Measurements from ENCODE around the gene NDRG2.

Gene NDRG2

DNA sequence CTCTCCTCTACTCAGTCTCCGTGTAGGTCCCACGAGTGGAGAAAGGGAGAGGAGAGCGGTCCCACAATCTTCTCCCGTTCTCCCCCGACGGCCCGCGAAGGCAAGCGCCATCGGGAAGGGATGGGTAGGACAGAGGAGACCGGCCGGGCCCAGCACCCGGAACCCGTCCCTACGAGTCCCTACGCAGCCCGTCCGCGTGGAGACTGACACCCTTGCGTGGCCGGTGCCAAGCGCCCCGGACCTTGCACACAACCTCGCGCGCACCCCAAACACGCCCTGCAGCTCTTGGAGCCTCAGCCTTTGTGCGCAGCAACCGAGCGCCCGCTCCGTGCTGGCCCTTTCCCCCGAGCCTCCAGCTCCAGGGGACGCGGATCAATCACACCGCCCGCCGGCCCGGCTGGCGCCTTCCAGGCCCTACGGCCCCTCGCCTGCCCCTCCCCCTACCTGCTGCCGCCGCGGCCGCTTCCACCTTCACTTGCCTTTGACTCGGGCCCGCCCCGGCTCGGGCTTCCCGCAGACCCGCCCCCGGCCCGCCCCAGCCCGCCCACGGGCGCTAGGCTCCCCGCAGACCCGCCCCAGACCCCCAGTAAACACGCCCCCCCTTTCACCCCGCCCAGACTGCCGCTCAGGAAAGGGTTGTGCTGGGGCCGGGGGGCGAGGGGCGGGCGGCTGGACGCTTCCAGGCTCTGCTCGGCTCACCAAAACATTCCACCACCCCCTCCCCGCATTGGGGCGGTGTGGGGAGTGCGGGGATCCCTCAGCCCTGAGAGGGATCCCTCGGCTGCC, at the start of gene NDRG2:
Gene NDRG2 (minus strand): TSS at position 477 of the 786 bp plus-strand sequence. CDS start 1,746 bp downstream, outside the sequence.
- DNase-seq = peak; percentile 59 to 71

DNA sequence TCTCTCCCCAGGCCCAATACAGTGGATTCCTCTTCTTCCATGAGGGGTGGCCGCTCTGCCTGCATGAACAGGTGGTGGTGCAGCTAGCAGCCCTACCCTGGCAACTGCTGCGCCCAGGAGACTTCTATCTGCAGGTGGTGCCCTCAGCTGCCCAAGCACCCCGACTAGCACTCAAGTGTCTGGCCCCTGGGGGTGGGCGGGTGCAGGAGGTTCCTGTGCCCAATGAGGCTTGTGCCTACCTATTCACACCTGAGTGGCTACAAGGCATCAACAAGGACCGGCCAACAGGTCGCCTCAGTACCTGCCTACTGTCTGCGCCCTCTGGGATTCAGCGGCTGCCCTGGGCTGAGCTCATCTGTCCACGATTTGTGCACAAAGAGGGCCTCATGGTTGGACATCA, 49.1 kb upstream of the NDRG2 start:
- DNase-seq = no peak

DNA sequence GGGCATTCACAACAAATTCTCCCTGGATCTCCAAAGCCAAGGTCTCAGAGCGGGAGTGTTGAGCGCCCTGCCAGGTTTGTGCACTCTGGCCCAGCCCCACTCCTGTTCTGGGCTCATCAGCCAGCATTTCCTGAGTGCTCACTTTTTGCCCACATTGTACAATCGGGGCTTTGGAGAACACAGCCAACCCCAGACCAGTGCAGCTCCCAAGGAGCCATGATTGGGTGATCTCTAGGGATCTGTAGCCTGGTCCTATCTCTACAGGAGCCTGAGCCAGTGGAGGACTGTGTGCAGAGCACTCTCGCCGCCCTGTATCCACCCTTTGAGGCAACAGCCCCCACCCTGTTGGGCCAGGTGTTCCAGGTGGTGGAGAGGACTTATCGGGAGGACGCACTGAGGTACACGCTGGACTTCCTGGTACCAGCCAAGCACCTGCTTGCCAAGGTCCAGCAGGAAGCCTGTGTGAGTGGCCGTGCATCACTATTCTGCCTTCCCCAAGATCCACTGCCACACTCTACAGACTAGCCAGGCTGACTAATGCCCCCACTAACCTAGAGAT, 48.0 kb upstream of the NDRG2 start:
- DNase-seq = no peak

DNA sequence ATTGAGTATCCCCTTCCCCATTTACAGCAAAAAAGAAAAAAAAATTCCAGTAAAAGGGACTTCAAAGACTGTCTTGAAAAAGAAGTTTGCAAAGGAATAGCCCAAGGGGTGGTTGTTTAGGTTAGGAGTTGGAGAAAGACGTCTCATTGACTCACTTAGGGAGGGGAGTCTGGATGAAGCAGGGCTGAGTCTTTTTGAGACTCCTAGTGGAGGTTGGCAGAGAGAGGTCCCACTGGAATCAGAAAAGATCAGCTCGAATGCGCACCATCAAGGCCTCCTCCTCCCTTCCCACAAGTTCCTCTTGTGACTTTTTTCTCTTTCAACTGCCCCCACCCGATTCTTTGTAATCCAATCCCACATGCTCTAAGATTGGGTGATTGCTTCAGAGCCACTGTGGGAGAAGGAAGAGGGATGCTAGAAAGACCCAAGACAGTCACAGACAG, 47.2 kb upstream of the NDRG2 start:
- no peak for DNase-seq

DNA sequence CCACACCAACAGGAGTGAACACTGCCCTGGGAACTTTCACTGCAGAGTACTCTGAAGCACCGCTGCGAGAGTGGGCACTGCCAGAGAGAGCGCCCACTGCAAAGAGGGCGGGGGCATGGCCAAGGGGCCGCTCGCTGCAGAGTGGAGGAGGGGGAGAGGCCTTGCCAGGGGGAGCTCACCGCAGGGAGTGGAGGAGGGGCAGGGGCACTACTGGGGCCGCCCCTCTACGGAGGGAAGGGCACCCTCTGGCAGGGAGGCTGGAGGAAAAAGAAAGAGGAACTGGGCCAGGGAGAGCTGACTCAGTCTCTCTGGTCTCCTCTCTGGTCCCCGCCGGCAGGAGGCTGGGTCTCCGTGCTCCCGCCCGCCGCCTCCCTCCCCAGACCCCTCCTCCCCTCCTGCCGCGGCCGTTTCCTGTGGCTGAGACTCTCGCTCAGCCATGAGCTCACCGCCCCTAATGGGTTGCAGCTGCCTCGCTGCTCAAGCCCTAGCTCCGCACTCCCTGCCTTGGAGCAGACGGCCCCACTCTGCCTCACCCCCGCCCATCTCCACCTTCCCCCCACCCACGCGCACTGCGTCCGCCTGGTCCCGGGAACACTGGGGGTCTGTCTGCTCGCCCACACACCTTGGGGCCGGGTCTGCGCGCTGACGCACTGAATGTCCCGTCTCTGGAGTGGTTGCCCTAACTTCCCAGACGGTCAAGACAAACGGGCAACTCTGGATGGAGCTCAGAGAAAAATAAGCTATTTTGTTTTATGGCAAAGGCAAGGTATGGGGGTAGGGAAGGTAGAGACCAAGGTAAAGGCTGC, 46.6 kb upstream of the NDRG2 start:
- DNase-seq = peak; percentile 52 to 64

DNA sequence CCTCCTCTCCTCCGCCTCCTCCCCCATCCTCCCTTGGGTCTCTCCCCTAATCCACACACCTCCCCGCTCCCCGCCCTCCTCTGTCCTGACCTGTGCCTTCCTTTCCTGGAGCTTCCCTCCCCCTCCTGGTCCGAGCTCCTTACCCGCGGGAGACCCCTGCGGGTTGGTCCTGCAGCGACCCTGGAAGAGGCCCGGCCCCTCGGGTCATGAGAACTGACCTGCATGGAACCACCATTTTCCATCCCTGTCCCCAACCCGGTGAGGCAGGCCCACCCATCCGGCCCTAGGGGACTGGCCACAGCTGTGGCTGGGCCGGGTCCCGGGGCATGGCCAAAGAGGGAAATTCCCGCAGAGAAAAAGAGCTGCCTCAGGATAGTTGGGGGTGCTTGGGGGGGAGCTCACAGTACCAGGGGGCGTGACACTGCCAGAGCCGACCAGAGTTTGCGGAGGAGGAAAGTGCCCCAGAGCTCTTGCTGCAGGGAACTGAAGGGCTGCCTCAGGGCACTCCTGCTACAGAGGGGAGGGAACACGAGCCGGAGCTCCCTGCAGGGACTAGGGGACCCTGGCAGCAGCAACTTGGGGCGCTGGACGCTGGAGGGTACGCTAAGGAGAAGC, 45.9 kb upstream of the NDRG2 start:
- DNase-seq = peak; percentile 32 to 43

DNA sequence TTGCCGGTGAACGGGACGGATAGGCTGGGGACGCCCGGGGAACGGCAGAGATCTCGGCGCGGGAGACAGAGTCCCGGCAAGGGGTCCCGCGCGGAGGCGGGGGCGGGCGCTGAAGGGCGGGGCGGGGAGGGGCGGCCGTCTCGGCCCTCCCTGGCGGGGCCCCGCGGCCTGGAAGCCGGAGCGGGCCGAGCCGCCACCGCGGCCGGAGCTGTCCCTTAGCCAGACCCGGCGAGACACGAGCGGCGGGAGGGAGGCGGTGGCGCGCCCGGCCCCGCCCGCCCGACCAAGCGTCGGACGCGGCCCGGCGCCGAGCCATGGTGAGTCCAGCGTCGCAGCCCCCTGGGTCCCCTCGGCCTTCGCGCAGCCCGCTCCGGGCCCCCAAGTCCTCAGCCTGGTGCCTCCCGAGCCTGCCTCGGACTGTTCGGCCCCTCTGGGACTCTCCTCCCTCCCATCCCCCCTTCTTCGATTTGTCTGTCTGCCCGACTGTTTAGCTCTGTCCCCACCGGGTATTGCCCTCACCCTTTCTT, 45.3 kb upstream of the NDRG2 start, which contains the start of gene ARHGEF40:
Gene ARHGEF40 (plus strand): TSS at position 222 of the 527 bp plus-strand sequence. CDS start 93 bp downstream, at position 315.
- peak; percentile 33 to 43 for DNase-seq

DNA sequence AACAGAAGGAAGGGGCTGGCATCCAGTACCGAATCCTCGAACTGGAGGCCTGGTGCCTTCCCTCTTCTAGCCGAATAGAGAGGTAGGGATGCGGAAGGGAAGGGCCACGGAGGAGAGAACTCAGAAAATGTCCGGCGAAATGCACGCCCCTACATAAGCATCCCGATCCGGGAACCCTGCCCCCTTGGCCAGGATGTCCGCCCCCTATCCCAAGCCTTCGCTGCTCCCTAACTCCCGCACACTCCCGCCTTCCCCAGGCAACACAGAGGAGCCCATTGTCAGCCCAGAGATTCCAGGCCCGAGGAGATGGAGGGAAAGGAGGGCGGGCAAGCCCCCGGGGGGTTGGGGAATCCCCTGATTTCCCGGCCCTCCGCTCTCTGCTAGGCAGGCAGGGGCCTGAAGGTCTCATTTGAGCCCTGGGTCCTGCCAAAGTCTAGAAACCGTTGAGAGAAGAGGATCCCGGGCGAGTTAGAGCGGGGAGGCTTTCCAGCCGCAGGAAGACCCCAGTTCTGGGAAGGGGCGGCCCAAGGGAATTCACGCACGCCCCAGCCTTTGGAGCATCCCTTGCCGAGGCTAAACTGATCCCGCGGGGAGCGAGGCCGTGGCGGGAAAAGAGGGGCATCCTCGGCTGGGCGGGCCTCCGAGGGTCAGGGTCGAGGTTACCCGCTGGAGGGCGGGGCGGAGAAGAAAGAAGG, 44.7 kb upstream of the NDRG2 start:
- DNase-seq = peak in 1 of 2 experiments; percentile 30

DNA sequence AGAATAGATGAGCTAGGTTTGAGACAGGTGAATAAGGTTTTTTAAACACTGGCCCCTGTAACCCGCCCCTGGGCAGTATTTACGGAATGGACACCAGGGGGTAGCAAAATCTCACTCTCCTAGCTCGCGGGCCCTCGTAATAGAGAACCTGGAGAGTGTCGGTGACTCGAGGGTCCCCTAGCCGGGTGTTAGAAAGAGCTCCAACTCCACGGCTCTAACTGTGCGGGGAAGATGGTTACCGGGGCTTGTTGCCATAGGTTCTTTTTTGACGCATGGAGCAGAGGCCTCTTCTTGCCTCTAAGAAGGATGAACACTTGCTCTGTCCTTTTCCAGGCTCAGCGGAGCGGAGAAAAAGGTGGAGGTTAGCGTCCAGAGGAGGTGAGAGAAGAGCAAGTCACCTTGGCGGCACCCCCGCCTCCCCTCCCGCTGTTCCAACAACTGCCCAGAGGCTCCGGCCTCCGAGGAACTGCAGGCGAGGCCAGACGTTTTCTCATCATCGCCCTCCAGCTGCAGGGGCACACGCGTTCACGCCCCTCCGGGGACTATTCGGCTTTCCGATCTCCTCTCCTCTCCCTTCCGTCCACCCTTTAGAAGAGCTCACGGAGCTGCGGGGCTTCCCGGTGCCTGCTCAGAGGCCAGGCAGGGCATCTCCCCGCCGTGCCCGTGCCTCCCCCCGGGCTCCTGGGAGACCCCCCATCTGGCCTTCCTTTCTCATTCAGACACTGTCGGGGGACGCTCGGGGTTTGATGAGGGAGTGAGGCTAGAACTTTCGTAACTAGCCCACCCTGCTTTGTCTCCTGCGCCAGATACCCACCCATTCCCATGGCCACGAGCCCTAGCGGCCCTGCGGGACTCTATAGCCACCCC, 43.9 kb upstream of the NDRG2 start:
- DNase-seq = peak; percentile 54 to 63

DNA sequence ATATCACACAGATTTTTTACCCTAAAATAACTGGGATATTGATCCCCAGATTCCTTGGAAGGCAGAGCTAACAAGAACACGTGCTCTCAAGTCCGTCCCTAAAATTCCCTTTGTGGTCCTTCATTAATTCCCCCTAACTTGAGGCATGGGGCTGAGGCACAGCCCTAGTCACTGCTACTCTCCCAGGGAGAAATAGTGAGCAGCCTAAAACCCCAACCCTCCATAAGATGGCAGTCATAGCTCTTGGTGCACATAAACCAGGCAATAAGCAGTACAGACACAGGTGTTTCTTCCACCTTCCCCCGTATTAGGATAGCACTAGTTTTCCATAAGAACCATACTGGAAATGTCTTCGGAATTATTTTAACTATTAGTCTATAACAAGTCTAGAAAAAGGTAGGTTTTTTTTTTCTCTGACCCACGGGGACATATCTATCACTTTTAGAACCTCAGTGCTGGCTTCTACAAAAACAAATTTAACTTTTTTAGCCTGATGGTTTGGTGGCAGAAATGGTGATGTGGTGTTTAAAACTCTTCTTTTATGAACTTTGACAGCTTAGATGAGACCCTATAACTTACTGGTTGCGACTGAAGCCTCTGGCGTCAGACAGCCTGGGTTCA, 42.1 kb upstream of the NDRG2 start:
- no peak for DNase-seq

DNA sequence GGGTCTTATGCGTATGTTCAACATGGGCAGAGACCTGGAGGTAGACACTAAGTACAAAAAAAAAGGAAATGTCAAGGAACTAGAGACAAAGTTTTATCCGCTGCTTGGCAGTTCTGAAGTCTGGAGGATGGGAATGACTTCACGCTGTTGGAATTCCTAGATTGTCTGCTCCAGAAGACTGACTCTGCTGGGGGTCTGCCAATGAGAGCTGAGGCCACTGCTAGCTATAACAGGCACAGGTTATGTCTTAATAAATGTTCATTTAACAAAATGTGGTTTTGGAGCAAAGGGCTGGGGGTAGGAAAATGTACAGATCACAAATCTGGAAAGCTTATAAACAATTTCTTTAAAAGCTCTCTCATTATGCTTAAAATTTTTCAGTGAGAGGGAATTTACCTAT, 38.6 kb upstream of the NDRG2 start:
- no peak for DNase-seq

DNA sequence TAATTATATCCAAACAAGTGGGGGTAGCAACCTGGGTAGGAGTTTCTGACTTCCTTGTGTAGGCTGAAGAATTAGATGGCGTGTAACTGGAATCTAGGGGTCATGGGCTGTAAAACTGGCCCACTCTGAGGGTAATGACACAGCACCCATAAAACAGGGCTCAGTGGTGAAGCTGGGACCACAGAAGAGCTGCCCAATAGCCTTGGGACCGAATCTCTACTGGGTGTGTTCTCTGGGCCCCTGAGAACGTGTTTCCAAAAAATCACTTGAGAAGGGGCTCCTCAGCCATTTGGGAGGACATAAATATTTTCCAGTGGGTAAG, 36.4 kb upstream of the NDRG2 start:
- DNase-seq = no peak

DNA sequence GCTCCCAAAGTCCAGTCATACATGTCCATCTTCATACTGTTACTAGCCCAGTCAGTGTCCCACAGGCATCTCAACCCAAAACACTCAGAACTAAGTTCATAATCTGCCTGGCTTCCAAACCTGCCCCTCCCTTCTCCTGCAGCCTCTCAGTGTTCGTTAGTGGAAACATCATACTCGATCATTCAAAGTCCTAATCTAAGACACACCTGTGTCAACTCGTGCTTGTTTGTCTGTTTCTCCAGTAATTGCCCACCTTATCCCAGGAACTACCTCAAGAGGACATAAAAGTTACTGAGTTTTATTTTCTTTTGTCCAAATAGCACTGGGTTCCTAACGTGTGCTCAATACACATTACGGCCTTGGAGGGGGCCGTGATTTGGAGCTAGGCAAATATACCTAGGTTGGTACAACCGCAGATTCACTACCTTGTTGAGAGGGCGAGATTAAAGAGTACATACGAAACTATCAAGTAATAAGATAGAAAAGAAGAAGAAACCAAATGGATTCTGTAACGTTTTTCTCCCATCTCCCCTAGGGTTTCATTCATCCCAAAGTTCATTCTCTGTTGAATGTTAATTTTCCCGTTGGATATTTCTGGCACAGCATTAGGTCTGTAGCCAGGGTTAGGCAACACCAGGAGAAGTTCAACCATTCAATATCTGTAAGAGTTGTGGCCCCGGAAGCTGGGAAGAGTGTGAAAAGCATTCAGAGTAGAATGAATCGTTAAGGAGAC, 35.9 kb upstream of the NDRG2 start:
- no peak for DNase-seq

DNA sequence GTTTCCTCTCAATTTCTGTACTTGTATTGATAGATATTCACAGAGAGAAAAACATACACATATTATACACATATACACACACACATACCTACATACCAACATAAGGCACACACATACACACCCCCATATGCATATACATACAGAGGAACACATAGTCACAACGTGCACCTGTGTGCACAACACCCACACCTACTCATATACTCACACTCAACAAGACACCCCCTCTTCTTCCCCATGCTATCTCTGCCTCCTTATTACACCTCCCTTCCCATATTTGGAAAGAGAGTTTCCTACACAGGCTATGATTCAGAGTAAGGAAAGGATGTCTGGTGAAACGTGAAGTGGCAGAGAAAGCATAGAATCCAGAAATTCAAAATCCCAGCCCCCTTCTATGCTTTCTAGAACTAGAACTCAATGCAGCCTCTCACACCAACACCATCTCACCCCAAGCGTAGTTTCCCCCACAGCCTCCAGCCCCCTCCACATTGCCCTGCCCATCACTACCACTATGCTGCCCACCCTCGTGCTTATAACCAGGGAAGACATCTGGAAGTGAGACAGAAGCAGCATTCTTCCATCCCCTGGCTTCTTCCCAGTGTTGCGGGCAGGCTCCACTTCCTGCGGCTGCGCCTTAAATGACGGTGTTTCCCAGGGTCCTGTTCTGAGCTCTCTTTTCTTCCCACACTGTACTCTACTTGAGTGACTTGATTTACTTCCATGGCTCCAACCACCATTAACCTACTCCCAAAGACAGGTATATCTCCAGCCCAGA, 35.2 kb upstream of the NDRG2 start:
- DNase-seq = no peak

DNA sequence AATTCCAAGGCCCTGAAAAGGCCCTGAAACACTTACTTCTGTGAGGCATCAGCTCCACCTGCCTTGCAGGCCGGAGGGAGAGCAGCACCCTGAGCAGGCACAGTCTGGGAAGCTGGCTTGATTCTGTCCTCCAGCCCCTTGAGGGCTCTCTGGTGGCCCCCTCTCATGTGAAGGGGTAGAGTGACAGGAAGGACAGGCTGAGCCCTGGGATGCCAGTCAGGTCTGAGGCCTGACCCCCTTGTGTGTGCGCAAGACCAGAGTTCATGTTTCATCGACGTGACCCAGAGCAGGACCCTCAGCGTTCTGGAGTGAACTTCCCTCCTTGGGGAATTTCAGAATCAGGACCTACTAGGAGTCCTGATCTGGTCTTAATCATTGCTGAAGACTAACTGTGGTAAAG, 34.0 kb upstream of the NDRG2 start:
- DNase-seq = no peak

DNA sequence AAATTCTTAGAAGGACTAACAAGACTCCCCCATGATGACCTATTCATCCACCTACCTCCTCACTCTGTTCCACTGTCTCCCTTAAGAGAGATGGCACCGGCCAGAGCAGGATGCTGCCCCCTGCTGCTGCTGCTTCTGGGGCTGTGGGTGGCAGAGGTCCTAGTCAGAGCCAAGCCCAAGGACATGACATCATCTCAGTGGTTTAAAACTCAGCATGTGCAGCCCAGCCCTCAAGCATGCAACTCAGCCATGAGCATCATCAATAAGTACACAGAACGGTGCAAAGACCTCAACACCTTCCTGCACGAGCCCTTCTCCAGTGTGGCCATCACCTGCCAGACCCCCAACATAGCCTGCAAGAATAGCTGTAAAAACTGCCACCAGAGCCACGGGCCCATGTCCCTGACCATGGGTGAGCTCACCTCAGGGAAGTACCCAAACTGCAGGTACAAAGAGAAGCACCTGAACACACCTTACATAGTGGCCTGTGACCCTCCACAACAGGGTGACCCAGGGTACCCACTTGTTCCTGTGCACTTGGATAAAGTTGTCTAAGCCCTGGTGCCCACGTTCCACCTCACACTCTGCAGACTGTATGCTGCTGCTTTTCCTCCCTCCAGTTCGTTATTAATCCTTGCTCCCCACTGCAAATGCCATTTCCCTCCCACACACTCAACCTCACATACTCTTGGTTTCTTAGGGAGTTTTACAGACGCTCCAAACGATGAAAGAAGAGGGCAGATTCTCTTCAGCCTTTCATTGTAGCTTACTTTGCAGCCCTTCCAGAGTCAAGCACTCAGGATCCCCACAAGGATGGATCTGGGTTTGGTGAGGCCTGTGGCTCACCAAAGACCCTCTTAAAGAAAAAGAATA, 33.2 kb upstream of the NDRG2 start, which contains the start of gene RNASE8:
Gene RNASE8 (plus strand): TSS at position 20 of the 873 bp plus-strand sequence. CDS start 71 bp downstream, at position 91.
- DNase-seq = peak; percentile 29 to 47

DNA sequence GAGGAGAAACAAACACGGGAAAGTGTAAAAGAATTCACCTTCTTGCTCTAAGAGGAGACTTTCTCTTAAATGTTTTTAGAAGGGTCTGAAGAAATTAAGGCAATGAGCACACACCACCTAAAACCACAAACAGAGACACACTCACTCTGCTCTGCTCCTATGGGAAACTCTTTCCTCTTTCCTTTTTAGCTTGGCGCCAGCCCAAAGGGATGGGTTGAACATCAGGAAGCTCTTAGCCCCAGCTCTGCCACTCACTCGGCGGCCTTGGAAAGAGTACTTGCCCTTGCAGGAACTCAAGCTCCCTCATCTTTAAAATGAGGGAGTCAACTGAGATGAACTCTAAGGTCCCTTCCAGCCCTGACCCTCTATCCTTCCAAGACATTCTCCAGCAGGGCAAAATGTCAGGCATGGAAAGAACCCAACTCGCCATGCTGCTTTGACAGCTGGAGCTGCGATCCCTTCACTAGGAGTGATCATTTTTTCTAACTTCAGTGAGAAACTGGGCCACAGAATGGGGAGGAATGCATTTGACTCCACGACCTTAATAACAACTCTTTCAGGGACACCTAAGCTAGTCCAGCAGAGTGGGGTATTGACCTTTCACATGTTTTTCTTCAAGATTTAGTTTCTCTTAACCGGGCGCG, 31.8 kb upstream of the NDRG2 start:
- DNase-seq = no peak
